Activated naive CD4-positive, alpha-beta T cell treated with anti-CD3 and anti-CD28 coated beads, Interleukin-2, amount 10 ng/mL, durations not matched to agents 7 days and 5 days (primary cell): Measurements from ENCODE around the gene P2RY4.
"Not testable (repeated sequence)": the region's sequence is repeated elsewhere in the genome, so short reads cannot be mapped to it uniquely, and the experiment has no call there.

Source experiments
- CTCF ChIA-PET: fragments of 350-600 bp; sonication (Branson Sonifier 250); formaldehyde crosslinking; loops from one replicate; lab custom pipeline; 2021; ENCODE audit warnings: antibody characterized with exemption; lab: Charles Lee
- DNase-seq: peaks from one replicate; pipeline ENCODE4 v3.0.0-alpha.2; 2020
- H3K27ac Mint-ChIP-seq: one replicate; pipeline ENCODE4 v1.8.0; 2021; ENCODE audit warnings: mild to moderate bottlenecking, moderate library complexity, mixed read lengths
- H3K27me3 Mint-ChIP-seq: one replicate; pipeline ENCODE4 v1.8.0; 2021; ENCODE audit warnings: mild to moderate bottlenecking, mixed read lengths
- H3K36me3 Mint-ChIP-seq: one replicate; pipeline ENCODE4 v1.8.0; 2021; ENCODE audit warnings: mixed read lengths
- H3K4me1 Mint-ChIP-seq: one replicate; pipeline ENCODE4 v1.8.0; 2021; ENCODE audit warnings: mixed read lengths
- H3K4me3 Mint-ChIP-seq: one replicate; pipeline ENCODE4 v1.8.0; 2021; ENCODE audit warnings: mild to moderate bottlenecking, moderate library complexity, mixed read lengths
- H3K9me3 Mint-ChIP-seq: one replicate; pipeline ENCODE4 v1.8.0; 2021; ENCODE audit warnings: mixed read lengths

The P2RY4 gene

DNA sequence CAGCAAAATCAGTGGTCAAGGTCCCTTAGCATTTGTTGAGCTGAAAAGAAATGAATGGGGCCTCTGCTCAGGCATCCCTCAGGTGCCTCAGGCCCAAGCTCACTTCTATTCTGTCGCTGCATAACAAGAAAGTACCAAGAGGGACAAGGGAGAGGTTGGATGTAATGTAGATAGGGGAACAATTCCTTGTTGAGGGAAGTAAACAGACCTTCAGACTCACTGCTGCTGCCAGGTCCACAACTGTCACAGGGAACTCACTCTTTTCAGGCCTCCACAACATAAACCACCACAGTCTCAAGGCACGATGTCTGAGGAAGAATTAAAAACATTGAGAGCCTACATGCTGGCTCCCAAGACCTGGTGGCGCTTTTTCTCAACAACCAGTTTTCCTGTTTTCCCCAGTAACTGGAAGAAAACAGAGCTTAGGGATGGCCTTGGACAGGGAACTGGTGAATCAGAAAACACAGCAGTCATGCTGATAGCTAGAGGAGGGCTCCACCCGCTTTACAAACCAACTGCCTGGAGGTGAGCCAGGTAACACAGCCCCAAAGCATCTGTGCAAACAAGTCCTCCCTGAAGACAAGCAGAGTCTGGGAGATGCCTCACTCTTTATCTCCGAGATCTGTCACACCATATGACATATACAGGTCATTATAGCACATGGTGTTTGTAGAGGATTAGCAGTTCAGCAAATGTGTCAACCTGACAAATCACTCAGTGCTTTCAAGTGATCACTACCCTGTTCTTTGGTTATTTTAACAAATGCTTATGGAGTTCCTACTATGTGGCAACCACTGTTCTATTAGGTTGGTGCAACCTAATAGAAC lies 39.9 kb downstream of the P2RY4 start:
- no peaks in the 10 kb centered on the region for H3K36me3 Mint-ChIP-seq
- H3K4me1 Mint-ChIP-seq, result no peaks in the 10 kb centered on the region
- CTCF ChIA-PET, result no interaction called here
- no peak for DNase-seq
- H3K27me3 Mint-ChIP-seq, result peaks cover 3% of the 10 kb centered on the region
- no peak overlapping the region for H3K4me3 Mint-ChIP-seq
- H3K9me3 Mint-ChIP-seq, result no peaks in the 10 kb centered on the region
- no peak overlapping the region for H3K27ac Mint-ChIP-seq

GRCh38 chrX:70209570-70209969 lies 50.4 kb downstream of the P2RY4 start:
- H3K27me3 Mint-ChIP-seq, H3K27ac Mint-ChIP-seq, H3K36me3 Mint-ChIP-seq, H3K4me1 Mint-ChIP-seq, CTCF ChIA-PET, DNase-seq, H3K4me3 Mint-ChIP-seq, H3K9me3 Mint-ChIP-seq: not testable (repeated sequence)

GRCh38 chrX:70208479-70208878 lies 51.5 kb downstream of the P2RY4 start:
- Mint-ChIP-seq H3K9me3 (peaks cover 2% of the 10 kb centered on the region), H3K36me3 (no peaks in the 10 kb centered on the region), H3K4me1 (no peaks in the 10 kb centered on the region), H3K27me3 (no peaks in the 10 kb centered on the region), H3K27ac (no peak overlapping the region), H3K4me3 (no peak overlapping the region)
- DNase-seq, result no peak
- CTCF ChIA-PET, result no interaction called here
